HG03342 (cell line): ENCODE data around the gene NRG2.
A peak's percentile ranks its signal among the peaks of the same experiment; 100 is the strongest.

ENCODE experiments used
- ATAC-seq: cut with Tn5 transposase; IDR thresholded peaks from one replicate; pipeline ENCODE4 v1.9.1; 2021; ENCODE audit warnings: mild to moderate bottlenecking, moderate library complexity; ENCODE audit not compliant: unreplicated experiment

NRG2 gene

DNA sequence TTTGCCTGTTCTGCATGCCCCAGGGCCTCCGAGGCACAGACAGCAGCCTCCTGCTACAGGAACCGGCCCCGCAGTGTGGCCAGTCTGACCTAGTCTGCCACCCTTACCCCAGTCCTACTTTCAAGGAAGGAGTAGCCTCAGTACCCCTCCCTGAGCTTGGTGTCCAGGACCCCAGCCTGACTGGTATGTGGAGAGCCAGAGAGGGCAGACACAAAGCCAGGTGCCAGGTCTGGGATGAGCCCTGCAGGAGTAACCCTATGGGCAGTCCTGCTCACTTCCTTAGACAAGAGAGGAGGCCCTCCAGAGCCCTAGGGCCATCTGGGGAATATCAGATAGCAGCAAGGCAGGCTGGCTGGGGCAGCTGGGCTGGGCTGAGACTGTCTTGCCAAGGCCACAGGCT is 67.8 kb downstream of the NRG2 start:
- ATAC-seq = no peak

DNA sequence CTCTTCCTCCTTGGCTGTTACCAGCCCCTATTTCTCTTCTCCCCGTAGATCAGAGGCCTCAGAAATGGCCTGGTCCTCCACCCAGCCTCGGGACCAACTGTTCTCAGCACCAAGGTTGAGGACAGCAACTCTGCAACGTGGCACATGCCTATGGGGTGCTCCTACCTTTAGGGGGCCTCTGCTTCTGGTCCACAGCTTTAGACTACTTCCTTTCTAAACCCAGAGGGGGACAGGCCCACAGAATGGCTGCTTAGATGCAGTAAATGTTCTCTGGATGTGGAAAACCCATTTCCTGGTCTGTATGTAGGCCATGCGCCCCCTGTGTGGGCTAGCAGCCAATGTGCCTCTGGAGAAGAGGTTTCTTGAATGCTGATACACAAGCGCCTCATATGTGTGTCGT is 68.4 kb downstream of the NRG2 start:
- no peak for ATAC-seq

- ATAC-seq = no peak
These were observed 71.8 kb downstream of the NRG2 start for GRCh38 chr5:139971202-139971725.

- no peak for ATAC-seq
These were observed 73.8 kb downstream of the NRG2 start for GRCh38 chr5:139969318-139969717.

GRCh38 chr5:139968547-139969261 is 74.4 kb downstream of the NRG2 start:
- peak; percentile 95 for ATAC-seq

- ATAC-seq = no peak
These were observed 75.7 kb downstream of the NRG2 start for GRCh38 chr5:139967353-139967752.

GRCh38 chr5:139966856-139967255 is 76.2 kb downstream of the NRG2 start:
- no peak for ATAC-seq

DNA sequence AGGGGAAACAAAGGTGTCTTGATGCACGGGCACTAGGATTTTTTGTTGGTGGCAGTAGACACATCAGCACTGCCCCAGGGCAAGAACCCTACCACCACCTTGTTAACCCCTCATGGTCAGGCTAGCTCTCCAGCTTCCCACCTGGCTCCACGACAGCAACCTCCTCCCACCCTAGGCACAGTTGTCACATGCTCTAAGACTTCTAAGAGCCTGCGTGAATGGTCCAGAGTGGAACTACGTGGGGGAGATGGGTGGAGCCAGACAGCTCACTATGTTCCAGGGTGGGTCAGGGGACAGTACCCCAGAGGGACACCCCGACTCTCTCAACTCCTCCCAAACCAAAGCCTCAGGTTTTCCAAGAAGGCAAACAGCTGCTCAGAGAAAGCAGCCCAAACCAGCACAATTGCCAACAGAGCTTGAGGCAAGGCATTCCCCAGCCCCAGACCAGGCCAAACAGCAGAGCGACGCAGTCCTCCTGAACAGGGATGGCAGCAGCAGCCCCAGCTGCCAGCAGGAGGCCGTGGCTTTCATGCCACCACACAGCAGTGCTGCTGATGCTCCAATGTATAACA is 78.0 kb downstream of the NRG2 start:
- no peak for ATAC-seq

DNA sequence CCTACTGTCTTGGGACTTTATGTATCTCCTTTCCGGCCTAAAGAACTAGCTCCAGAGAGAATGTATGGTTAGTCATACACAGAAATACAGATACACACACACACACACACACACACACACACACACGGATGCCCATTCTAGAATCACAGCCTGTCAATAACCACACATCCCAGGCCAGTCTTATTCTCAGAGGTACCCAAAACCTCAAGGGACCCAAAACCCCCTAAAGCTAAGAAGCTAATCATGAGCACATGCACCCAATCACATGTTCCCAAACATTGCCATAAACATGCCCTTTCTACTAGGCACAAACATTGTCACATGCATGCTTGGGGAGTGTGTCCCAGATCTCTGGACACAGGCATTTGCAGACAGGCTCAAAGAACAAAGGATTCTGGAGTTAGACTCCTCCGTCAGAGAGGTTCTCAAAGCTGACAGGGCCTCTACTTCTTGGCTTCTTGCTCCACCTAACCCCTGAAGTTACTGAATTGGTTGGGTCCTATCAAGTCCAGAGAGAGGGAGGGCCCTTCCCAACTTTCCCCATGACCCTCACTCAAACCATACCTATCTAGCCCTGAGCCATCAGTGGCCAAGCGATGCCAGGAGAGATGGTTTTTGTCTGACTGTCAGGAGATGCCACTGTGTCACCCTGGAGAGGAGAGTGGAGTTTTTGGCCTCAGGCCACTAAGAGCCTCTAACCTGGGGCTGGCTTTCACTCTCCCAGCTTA is 78.7 kb downstream of the NRG2 start:
- ATAC-seq = no peak

DNA sequence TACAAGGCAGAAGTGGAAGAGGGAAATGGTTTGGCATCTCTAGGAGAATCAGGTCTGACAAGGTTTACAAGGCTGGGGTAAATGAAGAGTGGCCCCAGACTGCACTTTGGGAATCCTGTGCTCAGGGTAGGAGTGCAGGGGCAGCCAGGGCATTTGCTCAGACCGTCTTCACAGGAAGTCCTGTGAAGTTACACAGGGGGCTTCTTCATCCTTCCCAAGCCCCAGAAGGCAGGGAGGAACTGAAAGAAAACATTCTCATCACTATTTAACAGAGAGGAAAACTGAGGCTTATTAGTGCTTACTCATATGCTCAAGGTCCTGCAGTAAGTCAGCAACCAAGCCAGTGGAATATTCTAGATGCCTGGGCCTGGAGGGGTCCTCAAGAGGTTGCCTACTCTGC is 80.7 kb downstream of the NRG2 start:
- no peak for ATAC-seq

- ATAC-seq = peak; percentile 41
These were observed 81.5 kb downstream of the NRG2 start for GRCh38 chr5:139961435-139962157.

- ATAC-seq = peak; percentile 84
These were observed 82.2 kb downstream of the NRG2 start for GRCh38 chr5:139960723-139961383.

GRCh38 chr5:139958432-139959148 is 84.5 kb downstream of the NRG2 start:
- ATAC-seq = no peak

DNA sequence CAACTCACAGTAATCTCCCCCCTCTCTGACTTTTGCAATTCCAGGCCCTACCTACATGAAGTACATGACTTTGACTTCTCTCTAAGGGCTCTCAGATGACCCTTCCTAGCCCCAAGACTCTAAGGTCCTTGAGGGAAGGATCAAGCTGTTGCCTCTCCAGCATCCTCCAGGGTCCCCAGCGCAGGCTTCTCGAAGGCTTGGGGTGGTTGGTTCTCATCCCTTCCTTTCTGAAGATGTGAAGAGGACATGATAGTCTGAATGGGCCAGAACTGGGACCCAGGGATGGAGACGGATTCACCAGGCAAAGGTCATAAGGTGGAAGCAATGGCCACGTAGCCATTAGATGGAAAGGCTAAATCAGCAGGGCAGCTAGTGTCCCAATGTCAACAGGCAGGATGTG is 86.8 kb downstream of the NRG2 start:
- no peak for ATAC-seq

- ATAC-seq = no peak
These were observed 87.4 kb downstream of the NRG2 start for GRCh38 chr5:139955616-139956273.

- no peak for ATAC-seq
These were observed 88.0 kb downstream of the NRG2 start for GRCh38 chr5:139955053-139955605.

GRCh38 chr5:139954462-139954861 is 88.6 kb downstream of the NRG2 start:
- ATAC-seq = no peak

DNA sequence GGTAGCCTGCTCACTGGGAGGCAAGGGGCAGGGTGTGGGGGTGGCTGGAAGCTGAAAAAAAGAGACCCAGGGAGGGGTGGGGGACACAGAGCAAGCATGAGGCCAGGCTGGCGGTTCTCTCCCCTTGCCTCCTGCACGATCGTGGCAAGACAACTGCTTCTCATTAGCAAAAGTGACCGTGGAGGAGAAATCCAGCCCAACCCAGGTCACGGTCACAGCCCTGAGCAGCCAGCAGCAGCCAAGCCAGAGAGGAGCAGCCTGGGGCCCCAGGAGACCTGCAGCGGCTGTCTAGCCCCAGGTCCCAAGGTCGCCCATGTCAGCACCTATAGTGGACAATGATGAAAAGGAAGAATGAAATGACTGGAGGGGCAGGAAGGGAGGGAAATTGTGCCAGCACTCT is 89.1 kb downstream of the NRG2 start:
- ATAC-seq = no peak

- no peak for ATAC-seq
These were observed 90.5 kb downstream of the NRG2 start for GRCh38 chr5:139952574-139952973.
